GM12878 (cell line): Measurements from ENCODE around the gene CLCC1. TPM values are rescaled to one million over a fixed set of nuclear protein-coding genes. Genes with fewer than 3 reads are reported as not detected.
"Not testable (repeated sequence)": the region's sequence is repeated elsewhere in the genome, so short reads cannot be mapped to it uniquely, and the experiment has no call there.

Experiments used
- ATAC-seq: fragments of 200-7000 bp; cut with Tn5 transposase; 3 replicates; pipeline ENCODE4 v1.9.1; 2020; ENCODE audit warnings: mild to moderate bottlenecking, moderate library complexity
- BruUV-seq: library from RNA; stranded (reverse); fragments of 400-500 nt; replicated peaks from 2 replicates; lab custom pipeline; 2021; lab: Mats Ljungman, UMichigan
- CTCF ChIA-PET: fragments of 300-600 bp; sonication (Branson Sonifier 250); formaldehyde crosslinking; extraction: SDS; loops from one replicate; lab custom pipeline; 2021; ENCODE audit warnings: inconsistent platforms; lab: Yijun Ruan, JAX
- POLR2A ChIA-PET: fragments of 350-600 bp; formaldehyde crosslinking; extraction: SDS; loops from one replicate; lab custom pipeline; 2021; ENCODE audit warnings: inconsistent platforms; lab: Charles Lee
- RAD21 ChIA-PET: fragments of 300-600 bp; sonication (Branson Sonifier 250); formaldehyde crosslinking; loops from one replicate; lab custom pipeline; 2023; ENCODE audit warnings: antibody characterized with exemption; ENCODE audit not compliant: unreplicated experiment; lab: Charles Lee
- SMC1A ChIA-PET: fragments of 300-600 bp; sonication (Branson Sonifier 250); formaldehyde crosslinking; loops from one replicate; lab custom pipeline; 2023; ENCODE audit not compliant: unreplicated experiment, uncharacterized antibody; lab: Charles Lee
- DNase-seq: peaks from one replicate; pipeline ENCODE4 v3.0.0-alpha.2; 2011; ENCODE audit warnings: low read depth, low spot score
- FAIRE-seq: peaks from 3 replicates; lab custom pipeline; 2011; peaks lifted over from hg19 to GRCh38; lab: Jason Lieb, UNC
- H2AFZ ChIP-seq: 2 replicates; pipeline ENCODE4 v1.6.0; 2011; ENCODE audit warnings: low read depth, low read length, control low read depth; ENCODE audit not compliant: control insufficient read depth
- H3K27ac ChIP-seq: 2 replicates; pipeline ENCODE4 v1.5.1; 2011; ENCODE audit warnings: control low read depth; ENCODE audit not compliant: control insufficient read depth, insufficient read depth
- H3K27me3 ChIP-seq, 2 experiments: replicated peaks in 1 of 2; 2 replicates each; pipeline versions ENCODE4 v1.6.0 to v1.6.1; 2011; ENCODE audit warnings: low read length in 1 of 2; ENCODE audit not compliant: control insufficient read depth in 2 of 2, insufficient read depth in 2 of 2
- H3K36me3 ChIP-seq, 2 experiments: 2 replicates each; pipeline ENCODE4 v1.5.1; 2011; ENCODE audit warnings: low read length in 1 of 2; ENCODE audit not compliant: control insufficient read depth in 2 of 2, insufficient read depth in 2 of 2
- H3K4me1 ChIP-seq: 2 replicates; pipeline ENCODE4 v1.6.1; 2011; ENCODE audit warnings: mild to moderate bottlenecking, low read length, moderate library complexity, mixed read lengths; ENCODE audit not compliant: control insufficient read depth, insufficient read depth
- H3K4me2 ChIP-seq: 2 replicates; pipeline ENCODE4 v1.6.0; 2011; ENCODE audit warnings: control low read depth; ENCODE audit not compliant: control insufficient read depth, insufficient read depth
- H3K4me3 ChIP-seq: fragments of 200-600 bp; sonication (generic); 2 replicates; pipeline ENCODE4 v1.5.1; 2016
- H3K79me2 ChIP-seq: 2 replicates; pipeline ENCODE4 v1.6.0; 2011; ENCODE audit warnings: low read length; ENCODE audit not compliant: control insufficient read depth, insufficient read depth
- H3K9ac ChIP-seq: 2 replicates; pipeline ENCODE4 v1.8.0; 2011; ENCODE audit warnings: low read length, control low read depth, mixed read lengths; ENCODE audit not compliant: control insufficient read depth, insufficient read depth
- H3K9me3 ChIP-seq: replicated peaks from 3 replicates; pipeline ENCODE4 v1.5.1; 2011; ENCODE audit warnings: mild to moderate bottlenecking, low read length; ENCODE audit not compliant: control insufficient read depth, insufficient read depth
- H4K20me1 ChIP-seq: 2 replicates; pipeline ENCODE4 v1.6.0; 2011; ENCODE audit not compliant: control insufficient read depth, insufficient read depth
- ASH2L ChIP-seq: fragments of 300-600, 200-600 bp; sonication (generic); IDR thresholded peaks from 2 replicates; pipeline ENCODE4 v1.6.1; 2017; ENCODE audit warnings: low read depth, mild to moderate bottlenecking, borderline replicate concordance
- BMI1 ChIP-seq: fragments of 450-650 bp; IDR thresholded peaks from 2 replicates; pipeline ENCODE4 v1.6.1; 2016; ENCODE audit warnings: mild to moderate bottlenecking, moderate library complexity, borderline replicate concordance
- EGR1 ChIP-seq, 2 experiments: IDR thresholded peaks; 1 replicate in 1 of 2; 2 replicates in 1 of 2; pipeline ENCODE4 v1.6.1; 2011 to 2012; ENCODE audit warnings: low read depth in 2 of 2, low read length in 2 of 2, borderline replicate concordance in 1 of 2, mild to moderate bottlenecking in 1 of 2, moderate library complexity in 1 of 2
- HDAC2 ChIP-seq: fragments of 200-600 bp; sonication (generic); IDR thresholded peaks from 2 replicates; pipeline ENCODE4 v1.6.1; 2017
- IRF4 ChIP-seq: IDR thresholded peaks from 2 replicates; pipeline ENCODE4 v1.6.1; 2011; ENCODE audit warnings: low read depth, low read length
- MTA3 ChIP-seq: IDR thresholded peaks from 2 replicates; pipeline ENCODE4 v1.6.1; 2012; ENCODE audit warnings: low read length, inconsistent platforms, borderline replicate concordance
- NFXL1 ChIP-seq: fragments of 450-650 bp; IDR thresholded peaks from 2 replicates; pipeline ENCODE4 v1.6.1; 2017; ENCODE audit warnings: antibody characterized with exemption, mild to moderate bottlenecking, borderline replicate concordance
- RAD21 ChIP-seq: IDR thresholded peaks from 2 replicates; pipeline ENCODE4 v1.6.1; 2011; ENCODE audit warnings: mild to moderate bottlenecking, low read depth, low read length, moderate library complexity; ENCODE audit not compliant: insufficient read depth
- RELA ChIP-seq: fragments of 450-650 bp; IDR thresholded peaks from 2 replicates; pipeline ENCODE4 v1.8.0; 2014; ENCODE audit warnings: borderline replicate concordance; ENCODE audit not compliant: partially characterized antibody
- SMAD1 ChIP-seq: fragments of 450-650 bp; IDR thresholded peaks from 2 replicates; pipeline ENCODE4 v1.6.1; 2018; ENCODE audit warnings: mild to moderate bottlenecking, low read depth; ENCODE audit not compliant: partially characterized antibody
- SMARCA5 ChIP-seq: fragments of 450-650 bp; IDR thresholded peaks from 2 replicates; pipeline ENCODE4 v1.6.1; 2017; ENCODE audit warnings: mild to moderate bottlenecking
- SP1 ChIP-seq: IDR thresholded peaks from one replicate; pipeline ENCODE4 v1.6.1; 2011; ENCODE audit warnings: low read depth, low read length
- SREBF1 ChIP-seq: IDR thresholded peaks from 2 replicates; pipeline ENCODE4 v1.6.1; 2012; ENCODE audit warnings: mild to moderate bottlenecking, low read length
- TCF12 ChIP-seq: IDR thresholded peaks from 2 replicates; pipeline ENCODE4 v1.6.1; 2011; ENCODE audit warnings: low read depth, mild to moderate bottlenecking, low read length
- WGBS: methylation state at CpG from one replicate; pipeline ENCODE4 v1.1.6; 2016; ENCODE audit warnings: low lambda C conversion rate; ENCODE audit not compliant: insufficient replicate concordance, insufficient coverage; ENCODE audit errors: missing lambda C conversion rate; 5-methylcytosine and 5-hydroxymethylcytosine counted together
- in situ Hi-C: fragments of 300-500 bp; cut with MboI; formaldehyde crosslinking; loops from 9 replicates; pipeline ENCODE4 v1.14.3; 2018; ENCODE audit warnings: mixed read lengths
- intact Hi-C: fragments of 100-400 bp; cut with micrococcal nuclease; formaldehyde crosslinking; loops from one replicate; pipeline ENCODE4 v1.14.2; 2022; ENCODE audit not compliant: unreplicated experiment
- polyA plus RNA-seq, 11 experiments: library from polyadenylated mRNA; depleted of rRNA in 4 of 11; unstranded in 6 of 11; stranded (reverse) in 5 of 11; fragments of >200 nt; fragmentation: Nextera tagmentation in 4 of 11; fragmentation: Illumina TruSeq in 1 of 11; extraction: Ambion mirVana in 4 of 11; extraction: Trizol in 1 of 11; gene quantifications; 1 replicate in 1 of 11; 2 replicates in 10 of 11; pipeline versions ENCODE4 v1.2.1 to v1.2.3, GENCODE V29; 2011 to 2016; ENCODE audit warnings: inconsistent platforms in 2 of 11, missing spikeins in 2 of 11, low read depth in 1 of 11
- total RNA-seq, 4 experiments: library from RNA; depleted of rRNA in 3 of 4; stranded (reverse); fragments of >200 nt in 3 of 4; fragmentation: Illumina TruSeq in 1 of 4; extraction: Trizol in 1 of 4; gene quantifications; 2 replicates each; pipeline versions ENCODE4 v1.2.1 to v1.2.3, GENCODE V29; 2013 to 2021
- TF ChIP-seq, protein P1 (sequence below): fragments of 450-650 bp; IDR thresholded peaks from 2 replicates; pipeline ENCODE4 v1.6.1; 2017; ENCODE audit warnings: mild to moderate bottlenecking, moderate library complexity

Gene CLCC1
- total and polyA plus RNA-seq, 10 of the 15 experiments (the other 5 are each of a cell fraction or from before 2014, with no cell fraction given), result 11.9 to 25.8 (median 16.1) TPM

DNA sequence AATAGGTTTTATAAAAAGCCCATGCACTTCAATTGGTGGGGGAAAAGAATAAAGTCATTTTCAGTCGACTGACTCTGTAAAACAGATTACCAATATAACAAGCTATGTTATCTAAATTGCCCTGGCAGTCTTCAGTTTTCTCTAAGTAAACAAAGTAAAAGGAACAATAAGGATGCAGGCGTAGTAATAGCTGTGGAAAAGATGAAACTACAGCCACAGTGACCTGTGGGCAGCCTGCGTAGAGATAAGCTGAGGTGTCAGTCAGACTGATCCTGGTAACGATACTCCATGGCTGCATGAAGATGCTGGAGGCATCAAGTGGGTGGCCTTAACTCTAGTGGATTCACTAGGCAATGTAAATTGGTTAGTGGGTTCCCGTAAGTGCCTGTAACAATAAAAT is 29.3 kb downstream of the CLCC1 start:
- DNase-seq (no peak), ATAC-seq (no peak), FAIRE-seq (no peak)
- no peaks in the 10 kb centered on the region for H4K20me1 ChIP-seq
- WGBS, result 99% methylated on average over 5 of the region's 5 CpGs
- ChIA-PET RAD21 (no interaction called here), SMC1A (interaction anchor here (1.4 kb wide), 1 partner anchor 12 kb away, joined by 4 read pairs; no protein-coding TSS in a partner anchor), CTCF (no interaction called here), POLR2A (no interaction called here)
- H2AFZ ChIP-seq, result no peak overlapping the region
- TF ChIP-seq EGR1 (IDR thresholded peaks at IDR 0.05; ENCODE audit: borderline replicate concordance in 1 of 2, low read depth in 2 of 2, low read length in 2 of 2) (no peak), HDAC2 (no peak), ASH2L (no peak), SREBF1 (no peak), MTA3 (no peak), TCF12 (no peak), SMARCA5 (no peak), BMI1 (no peak), SP1 (no peak), RELA (no peak), RAD21 (no peak), IRF4 (no peak), NFXL1 (no peak), SMAD1 (no peak)
- TF ChIP-seq, protein P1, sequence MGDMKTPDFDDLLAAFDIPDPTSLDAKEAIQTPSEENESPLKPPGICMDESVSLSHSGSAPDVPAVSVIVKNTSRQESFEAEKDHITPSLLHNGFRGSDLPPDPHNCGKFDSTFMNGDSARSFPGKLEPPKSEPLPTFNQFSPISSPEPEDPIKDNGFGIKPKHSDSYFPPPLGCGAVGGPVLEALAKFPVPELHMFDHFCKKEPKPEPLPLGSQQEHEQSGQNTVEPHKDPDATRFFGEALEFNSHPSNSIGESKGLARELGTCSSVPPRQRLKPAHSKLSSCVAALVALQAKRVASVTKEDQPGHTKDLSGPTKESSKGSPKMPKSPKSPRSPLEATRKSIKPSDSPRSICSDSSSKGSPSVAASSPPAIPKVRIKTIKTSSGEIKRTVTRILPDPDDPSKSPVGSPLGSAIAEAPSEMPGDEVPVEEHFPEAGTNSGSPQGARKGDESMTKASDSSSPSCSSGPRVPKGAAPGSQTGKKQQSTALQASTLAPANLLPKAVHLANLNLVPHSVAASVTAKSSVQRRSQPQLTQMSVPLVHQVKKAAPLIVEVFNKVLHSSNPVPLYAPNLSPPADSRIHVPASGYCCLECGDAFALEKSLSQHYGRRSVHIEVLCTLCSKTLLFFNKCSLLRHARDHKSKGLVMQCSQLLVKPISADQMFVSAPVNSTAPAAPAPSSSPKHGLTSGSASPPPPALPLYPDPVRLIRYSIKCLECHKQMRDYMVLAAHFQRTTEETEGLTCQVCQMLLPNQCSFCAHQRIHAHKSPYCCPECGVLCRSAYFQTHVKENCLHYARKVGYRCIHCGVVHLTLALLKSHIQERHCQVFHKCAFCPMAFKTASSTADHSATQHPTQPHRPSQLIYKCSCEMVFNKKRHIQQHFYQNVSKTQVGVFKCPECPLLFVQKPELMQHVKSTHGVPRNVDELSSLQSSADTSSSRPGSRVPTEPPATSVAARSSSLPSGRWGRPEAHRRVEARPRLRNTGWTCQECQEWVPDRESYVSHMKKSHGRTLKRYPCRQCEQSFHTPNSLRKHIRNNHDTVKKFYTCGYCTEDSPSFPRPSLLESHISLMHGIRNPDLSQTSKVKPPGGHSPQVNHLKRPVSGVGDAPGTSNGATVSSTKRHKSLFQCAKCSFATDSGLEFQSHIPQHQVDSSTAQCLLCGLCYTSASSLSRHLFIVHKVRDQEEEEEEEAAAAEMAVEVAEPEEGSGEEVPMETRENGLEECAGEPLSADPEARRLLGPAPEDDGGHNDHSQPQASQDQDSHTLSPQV, result no peak
- H3K4me3 ChIP-seq, result no peak overlapping the region
- no peaks in the 10 kb centered on the region for H3K9me3 ChIP-seq
- H3K4me2 ChIP-seq, result no peak overlapping the region
- in situ Hi-C loops, result no loop called here
- no peak overlapping the region for H3K9ac ChIP-seq
- peaks cover 8 to 40% of the 10 kb centered on the region in 2 experiments for H3K36me3 ChIP-seq
- intact Hi-C loops, result no loop called here
- H3K27me3 ChIP-seq, result no peaks in the 10 kb centered on the region
- H3K27ac ChIP-seq, result no peak overlapping the region
- BruUV-seq, result no TSS peak
- no peaks in the 10 kb centered on the region for H3K79me2 ChIP-seq
- no peaks in the 10 kb centered on the region for H3K4me1 ChIP-seq

DNA sequence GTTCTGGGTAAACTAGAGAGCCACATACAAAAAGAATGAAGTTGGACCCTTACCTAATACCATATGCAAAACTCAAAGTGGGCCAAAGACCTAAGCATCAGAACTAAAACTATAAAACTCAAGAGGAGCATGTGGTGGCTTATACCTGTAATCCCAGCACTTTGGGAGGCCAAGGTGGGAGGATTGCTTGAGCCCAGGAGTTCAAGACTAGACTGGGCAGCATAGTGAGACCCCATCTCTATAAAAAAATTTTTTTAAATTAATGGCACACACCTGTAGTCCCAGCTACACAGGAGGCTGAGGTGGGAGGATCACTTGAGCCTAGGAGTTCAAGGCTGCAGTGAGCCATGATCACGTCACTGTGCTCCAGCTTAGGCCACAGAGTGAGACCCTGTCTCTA is 35.7 kb downstream of the CLCC1 start:
- H3K9me3 ChIP-seq, intact Hi-C loops, RAD21 ChIA-PET, H3K27me3 ChIP-seq, DNase-seq, H3K4me2 ChIP-seq, ATAC-seq, H3K4me3 ChIP-seq, H4K20me1 ChIP-seq, H3K79me2 ChIP-seq, POLR2A ChIA-PET, H3K27ac ChIP-seq, in situ Hi-C loops, H2AFZ ChIP-seq, BruUV-seq, H3K9ac ChIP-seq, FAIRE-seq, CTCF ChIA-PET, SMC1A ChIA-PET: not testable (repeated sequence)
- Histone ChIP-seq H3K36me3 (peaks cover 2 to 32% of the 10 kb centered on the region in 2 experiments), H3K4me1 (peaks cover 10% of the 10 kb centered on the region)
- 100% methylated on average over 1 of the region's 1 CpG for WGBS
